Effector CD4-positive, alpha-beta T cell (primary cell): ENCODE data around the gene STAP2.
"Not testable (repeated sequence)": the region's sequence is repeated elsewhere in the genome, so short reads cannot be mapped to it uniquely, and the experiment has no call there.

Experiments
- DNase-seq: peaks from one replicate; pipeline ENCODE4 v3.0.0-alpha.2; 2020

The STAP2 gene

DNA sequence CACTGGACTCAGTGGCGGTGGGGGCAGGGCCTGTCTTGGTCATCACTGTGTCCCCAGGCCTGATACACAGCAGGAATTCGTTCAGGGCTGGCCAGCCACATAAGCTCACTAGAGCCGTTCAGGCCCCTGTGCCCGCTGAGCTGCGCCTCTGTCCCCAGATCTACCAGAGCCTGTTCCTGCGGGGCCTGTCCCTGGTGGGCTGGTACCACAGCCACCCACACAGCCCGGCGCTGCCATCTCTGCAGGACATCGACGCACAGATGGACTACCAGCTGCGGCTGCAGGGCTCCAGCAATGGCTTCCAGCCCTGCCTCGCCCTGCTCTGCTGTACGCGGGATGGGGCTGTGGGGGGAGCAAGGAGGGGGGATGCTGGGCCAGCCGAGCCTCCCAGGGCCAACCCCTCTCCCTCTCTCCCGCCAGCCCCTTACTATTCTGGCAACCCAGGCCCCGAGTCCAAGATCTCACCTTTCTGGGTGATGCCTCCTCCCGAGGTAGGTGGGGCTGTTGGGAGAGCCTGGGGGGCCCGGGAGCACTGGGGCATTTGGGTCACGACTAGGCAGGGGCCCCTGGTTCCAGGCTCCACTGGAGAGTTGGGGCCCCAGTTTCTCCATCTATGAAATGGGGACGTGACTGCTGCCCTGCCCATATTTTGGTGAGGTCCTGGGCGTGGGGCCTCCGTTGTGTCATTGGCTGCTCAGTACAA lies 18.6 kb upstream of the STAP2 start:
- no peak for DNase-seq

DNA sequence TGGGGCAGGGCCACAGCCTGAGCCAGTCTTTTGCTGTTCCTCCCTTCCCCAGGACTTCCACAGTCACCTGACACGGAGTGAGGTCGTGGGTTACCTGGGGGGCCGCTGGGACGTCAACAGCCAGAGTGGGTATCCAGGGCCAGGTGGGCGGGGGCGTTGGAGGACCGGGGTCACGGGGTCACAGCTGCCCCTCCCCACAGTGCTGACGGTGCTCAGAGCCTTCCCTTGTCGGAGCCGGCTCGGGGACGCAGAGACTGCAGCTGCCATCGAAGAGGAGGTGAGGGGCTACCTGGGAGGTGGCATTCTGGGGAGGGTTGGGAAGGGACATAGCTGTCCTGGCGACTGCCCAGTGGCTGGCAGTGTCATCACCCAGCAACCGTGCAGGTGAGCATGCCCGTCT lies 16.3 kb upstream of the STAP2 start:
- DNase-seq, result no peak

DNA sequence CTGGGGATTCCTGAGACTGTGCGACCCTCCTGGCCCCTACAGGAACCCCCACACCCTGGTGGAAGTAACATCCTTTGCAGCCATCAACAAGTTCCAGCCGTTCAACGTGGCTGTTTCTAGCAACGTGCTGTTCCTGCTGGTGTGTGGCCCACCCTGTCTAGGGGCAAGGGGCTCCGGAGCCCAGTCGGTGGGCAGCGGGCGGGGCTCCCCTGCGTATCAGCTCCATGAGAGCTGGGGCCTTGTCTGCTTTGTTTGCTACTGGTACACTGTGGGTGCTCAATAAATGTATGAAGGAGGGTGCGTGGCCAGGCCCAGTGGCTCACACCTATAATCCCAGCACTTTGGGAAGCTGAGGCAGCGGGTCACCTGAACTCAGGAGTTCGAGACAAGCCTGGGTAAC lies 15.7 kb upstream of the STAP2 start:
- no peak for DNase-seq

DNA sequence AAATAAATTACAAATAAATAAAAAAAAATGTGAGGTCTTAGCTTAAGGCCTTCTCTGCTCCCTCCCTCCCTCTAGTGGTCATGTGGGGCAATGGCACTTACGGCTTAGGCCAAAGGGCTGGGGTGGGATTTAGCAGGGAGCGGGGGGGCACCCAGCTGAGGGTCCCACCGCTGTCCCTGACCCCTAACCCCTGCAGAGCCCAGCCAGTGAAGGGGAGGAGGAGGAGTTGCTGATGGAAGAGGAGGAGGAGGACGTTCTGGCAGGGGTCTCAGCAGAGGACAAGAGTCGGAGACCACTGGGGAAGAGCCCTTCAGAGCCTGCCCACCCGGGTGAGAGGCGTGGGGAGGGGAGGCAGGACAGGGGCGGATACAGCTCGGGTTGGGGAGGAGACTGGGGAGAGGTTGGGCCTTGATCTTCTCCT lies 14.1 kb upstream of the STAP2 start:
- DNase-seq, result peak; percentile 54

DNA sequence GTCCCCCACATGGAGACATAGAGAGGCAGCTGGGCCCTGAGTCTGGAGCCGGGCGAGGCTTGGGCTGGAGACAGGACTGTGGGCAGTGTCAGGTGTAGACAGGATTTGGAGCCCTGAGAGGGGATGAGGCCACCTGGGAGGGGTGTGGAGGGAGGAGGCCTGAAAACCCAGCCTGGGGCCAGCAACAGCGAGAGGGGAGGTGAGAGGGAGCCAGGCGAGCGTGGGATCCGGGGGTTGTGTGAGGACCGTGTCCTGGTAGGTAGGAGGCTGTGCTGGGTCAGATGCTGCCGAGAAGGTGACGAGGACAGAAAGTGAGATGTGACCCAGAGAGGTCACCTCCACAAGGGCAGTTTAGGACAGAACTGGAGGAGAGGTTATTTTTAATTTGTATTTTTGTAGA lies 12.1 kb upstream of the STAP2 start:
- no peak for DNase-seq

DNA sequence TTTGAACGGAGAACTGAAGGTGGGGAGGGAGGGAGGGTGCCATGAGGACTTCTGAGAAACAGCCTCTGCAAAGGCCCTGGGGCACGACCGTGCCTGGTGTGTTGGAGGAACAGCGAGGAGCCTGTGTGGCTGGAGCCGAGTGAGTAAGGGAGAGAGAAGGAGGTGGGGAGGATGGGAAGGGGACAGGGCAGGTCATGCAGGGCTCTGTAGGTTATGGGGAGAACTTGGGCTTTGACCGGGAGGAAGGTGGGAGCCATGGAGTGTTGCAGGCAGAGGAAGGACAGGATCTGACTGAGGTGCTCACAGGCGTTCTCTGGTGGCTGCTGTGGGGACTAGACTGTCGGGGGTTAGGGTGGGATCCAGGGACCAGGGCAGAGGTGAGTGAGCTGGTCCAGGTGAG lies 11.5 kb upstream of the STAP2 start:
- no peak for DNase-seq

DNA sequence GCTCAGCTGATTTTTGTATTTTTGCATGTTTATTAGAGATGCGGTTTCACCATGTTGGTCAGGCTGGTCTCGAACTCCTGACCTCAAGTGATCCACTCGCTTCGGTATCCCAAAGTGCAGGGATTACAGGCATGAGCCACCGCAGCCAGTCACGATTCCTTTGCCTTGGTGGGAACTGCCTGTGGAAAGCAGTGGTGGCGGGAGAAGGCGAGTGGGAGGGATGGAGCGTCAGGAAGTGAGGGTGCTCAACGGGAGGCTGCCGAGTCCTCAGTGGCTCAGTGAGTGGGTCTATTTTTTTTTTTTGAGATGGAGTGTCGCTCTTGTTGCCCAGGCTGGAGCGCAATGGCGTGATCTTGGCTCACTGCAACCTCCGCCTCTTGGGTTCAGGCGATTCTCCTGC lies 10.6 kb upstream of the STAP2 start:
- DNase-seq, result not testable (repeated sequence)

DNA sequence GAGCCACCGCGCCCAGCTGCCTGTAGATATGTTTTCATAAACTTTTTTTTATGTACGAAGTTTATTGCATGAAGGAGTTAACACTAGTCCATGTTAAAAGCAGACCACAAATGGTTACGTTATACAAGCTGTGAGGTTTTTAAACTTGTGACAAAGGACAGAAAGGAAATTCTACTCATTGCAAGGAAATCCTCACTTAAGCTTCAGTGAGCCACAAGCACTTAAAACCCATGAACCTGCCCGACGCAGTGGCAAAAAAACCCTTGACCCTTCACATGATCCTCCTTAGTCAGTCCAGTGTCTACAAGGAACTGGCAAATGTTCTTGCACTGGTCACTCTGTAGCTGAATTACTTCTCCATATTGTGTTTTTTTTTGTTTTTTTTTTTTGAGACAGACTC lies 8.9 kb upstream of the STAP2 start:
- no peak for DNase-seq

DNA sequence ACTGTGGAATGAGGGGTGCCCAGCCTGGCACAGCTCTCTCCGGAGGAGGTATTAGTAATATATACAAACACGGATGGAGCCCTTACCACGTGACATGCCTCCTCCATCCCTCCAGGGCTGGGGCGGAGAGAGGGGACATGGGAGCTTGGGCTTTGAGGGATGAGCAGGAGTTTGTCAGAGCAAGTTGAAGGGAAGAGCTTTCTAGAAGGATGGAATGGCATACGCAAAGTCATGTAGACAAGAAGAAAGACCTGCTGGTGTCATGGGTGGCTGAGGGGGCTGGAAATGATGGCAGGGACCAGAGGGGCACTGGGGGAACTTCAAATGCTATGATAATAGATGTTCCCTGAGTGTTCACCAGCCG lies 7.4 kb upstream of the STAP2 start:
- DNase-seq, result no peak

DNA sequence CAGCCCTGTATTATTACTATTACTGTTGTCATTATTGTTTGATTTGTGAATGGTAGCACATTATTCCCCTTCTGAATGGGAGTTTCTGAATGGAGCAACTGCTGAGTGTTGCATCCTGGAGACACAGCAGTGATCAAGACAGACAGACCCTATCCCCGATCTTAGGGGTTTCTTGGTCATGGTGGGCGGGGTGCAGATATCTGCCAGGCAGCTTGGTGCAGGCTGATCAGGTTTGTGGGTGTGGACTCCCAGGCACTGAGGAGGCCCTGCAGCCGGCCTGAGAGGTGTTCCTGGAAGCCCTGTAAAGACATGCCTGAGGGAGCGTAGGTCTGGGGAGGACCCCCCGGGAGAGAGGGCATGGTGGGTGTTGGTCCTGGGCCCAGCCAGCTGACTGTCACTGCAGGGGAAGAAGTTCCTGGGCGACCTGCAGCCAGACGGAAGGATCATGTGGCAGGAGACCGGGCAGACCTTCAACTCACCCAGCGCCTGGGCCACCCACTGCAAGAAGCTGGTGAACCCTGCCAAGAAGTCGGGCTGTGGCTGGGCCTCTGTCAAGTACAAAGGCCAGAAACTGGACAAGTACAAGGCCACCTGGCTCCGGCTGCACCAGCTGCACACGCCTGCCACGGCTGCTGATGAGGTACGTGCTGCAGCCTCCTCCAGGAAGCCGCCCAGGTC lies 6.9 kb upstream of the STAP2 start:
- no peak for DNase-seq

DNA sequence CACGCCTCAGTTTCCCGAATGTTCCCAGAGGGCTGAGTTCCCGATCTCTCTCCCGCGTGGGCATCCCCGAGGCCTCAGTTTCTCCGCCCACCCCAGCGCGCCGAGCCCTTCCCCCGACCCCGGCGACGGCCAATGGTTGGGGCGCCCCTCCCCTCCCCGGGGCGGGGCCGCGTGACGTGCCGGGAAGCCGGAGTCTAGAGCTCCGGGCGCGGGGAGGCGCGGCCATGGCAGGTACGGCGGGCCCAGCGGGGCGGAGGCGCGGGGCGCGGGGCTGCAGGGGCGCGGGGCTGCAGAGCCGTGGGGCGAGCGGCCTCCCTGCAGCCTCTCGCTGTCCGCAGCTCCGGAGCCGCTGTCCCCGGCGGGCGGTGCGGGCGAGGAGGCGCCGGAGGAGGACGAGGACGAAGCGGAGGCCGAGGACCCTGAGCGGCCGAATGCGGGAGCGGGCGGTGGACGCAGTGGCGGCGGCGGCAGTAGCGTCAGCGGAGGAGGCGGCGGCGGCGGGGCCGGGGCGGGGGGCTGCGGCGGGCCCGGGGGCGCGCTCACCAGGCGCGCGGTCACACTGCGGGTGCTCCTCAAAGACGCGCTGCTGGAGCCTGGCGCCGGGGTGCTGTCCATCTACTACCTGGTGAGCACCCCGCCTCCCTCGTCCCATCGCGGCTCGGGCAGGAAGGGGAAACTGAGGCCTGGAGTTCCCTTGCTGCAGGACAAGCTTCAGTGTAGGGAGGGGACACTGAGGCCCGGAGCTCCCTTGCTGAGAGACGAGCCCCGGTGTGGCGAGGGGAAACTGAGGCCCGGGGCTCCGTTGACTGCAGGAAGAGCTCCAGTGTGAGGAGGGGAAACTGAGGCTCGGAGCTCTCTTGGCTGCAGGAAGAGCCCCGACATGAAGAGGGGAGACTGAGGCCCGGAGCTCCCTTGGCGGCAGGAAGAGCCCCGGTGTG lies 5.0 kb upstream of the STAP2 start, which contains the start of gene MPND:
Gene MPND, plus strand, starts transcription at position 193 of the 938 bp plus-strand sequence. Its CDS starts 32 bp downstream, at position 225.
- peak; percentile 89 for DNase-seq

DNA sequence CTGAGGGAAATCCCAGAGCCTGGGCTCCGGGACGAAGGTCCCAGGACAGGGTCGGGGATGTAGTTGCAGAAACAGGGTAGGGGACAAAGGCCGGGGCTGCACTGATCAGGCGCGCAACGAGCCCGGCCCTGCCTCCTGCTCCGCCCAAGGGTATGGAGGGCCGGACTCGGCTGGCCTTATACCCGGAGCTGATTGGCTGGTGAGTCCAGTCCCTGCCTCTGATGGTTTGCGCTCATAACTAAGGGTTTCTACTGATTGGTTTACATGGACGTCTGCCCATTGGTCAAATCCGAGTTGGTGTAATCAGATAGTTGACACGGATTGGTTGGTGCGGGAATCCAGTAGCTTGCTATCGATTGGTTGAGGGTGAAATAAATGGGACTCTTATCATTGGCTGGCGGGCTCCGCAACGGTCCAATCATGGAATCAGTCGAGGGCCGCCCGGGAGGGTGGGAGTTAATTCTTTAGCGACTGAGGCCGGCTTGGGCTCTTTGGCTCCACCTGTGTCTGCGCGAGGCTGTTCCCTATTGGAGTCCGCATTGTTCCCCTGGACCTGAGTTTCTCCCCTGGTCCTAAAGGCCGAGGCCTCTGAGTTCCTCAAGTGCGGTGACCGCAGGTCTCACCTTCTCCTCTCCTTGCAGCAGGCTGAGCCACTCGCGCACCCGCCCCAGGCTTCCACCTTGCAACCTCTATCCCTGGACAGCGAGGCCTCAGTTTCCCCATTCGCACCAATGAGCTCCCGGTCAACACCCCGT lies 4.2 kb upstream of the STAP2 start:
- DNase-seq, result peak; percentile 86

DNA sequence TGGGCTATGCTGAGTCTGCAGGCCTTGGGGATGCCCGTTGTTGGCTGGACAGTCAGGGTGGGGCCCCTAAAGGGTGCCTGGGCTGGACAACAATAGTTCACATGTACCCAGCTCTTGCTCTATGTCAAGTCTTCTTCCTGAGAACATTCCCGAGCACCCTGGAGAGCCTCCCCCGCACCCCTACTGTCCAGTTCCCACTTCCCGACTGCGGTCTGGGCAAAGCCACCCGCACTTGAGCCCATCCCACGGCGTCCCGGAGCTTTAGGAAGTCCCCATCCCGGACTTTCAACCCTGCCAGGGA lies 3.6 kb upstream of the STAP2 start:
- no peak for DNase-seq

DNA sequence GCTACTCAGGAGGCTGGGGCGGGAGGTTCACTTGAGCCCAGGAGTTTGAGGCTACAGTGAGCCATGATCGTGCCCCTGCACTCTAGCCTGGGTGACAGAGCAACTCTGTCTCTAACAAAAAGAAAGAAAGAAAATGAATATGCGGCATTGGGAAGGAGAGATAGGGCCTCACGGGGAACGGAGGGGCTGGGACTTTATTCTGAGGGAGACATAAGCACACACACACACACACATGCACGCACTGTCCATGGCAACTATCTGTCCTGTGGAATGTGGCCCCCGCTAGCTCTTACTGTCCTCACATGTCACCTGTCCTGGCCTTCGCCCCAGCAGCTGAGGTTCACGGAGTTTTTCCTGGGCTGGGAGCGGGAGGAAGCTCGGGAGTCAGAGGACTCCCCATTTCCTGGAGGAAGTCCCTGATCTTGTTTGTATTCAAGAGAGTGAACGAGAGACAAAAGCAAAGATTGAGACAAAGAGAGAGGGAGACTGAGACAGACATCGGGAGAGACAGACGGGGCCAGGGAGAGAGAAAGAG lies 654 bp downstream of the STAP2 start:
- no peak for DNase-seq

DNA sequence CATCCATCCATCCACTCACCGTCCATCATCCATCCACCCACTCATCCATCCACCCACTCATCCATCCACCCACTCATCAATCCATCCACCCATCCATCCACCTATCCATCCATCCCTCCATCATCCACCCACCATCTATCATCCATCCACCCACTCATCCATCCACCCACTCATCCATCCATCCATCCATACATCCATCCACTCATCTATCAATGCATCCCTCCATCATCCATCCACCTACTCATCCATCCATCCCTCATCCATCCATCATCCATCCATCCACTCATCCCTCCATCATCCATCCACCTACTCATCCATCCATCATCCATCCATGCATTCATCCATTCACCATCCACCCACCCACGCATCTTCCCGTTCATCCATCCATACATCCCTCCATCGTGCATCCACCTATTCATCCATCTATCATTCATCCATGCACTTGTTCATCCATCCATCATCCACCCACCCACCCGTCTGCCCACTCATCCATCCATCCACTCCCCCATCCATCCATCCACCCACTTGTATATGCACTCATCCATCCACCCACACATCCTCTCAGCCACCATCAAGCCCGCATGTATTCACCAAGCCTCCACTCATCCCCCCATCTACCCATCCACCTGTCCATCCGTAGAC lies 3.6 kb downstream of the STAP2 start:
- DNase-seq, result no peak

DNA sequence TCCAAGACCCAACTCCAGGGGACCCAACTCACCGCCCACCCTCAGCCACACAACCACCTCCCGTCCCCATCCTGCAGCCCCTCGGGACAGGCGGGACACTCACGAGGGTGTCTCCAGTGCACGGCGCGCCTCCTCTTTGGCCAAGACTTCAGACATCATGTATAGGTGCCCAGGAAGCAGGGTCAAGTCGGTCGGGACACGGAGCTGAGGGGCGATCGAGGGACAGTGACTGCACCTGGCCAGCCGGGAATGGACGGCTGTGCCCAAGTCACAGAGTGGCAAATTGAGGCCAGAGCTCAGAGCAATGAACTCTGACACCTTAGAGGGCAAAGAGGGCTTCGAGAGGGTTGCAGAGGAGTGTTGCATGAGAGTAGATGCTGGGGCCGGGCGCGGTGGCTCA lies 8.8 kb downstream of the STAP2 start:
- no peak for DNase-seq

DNA sequence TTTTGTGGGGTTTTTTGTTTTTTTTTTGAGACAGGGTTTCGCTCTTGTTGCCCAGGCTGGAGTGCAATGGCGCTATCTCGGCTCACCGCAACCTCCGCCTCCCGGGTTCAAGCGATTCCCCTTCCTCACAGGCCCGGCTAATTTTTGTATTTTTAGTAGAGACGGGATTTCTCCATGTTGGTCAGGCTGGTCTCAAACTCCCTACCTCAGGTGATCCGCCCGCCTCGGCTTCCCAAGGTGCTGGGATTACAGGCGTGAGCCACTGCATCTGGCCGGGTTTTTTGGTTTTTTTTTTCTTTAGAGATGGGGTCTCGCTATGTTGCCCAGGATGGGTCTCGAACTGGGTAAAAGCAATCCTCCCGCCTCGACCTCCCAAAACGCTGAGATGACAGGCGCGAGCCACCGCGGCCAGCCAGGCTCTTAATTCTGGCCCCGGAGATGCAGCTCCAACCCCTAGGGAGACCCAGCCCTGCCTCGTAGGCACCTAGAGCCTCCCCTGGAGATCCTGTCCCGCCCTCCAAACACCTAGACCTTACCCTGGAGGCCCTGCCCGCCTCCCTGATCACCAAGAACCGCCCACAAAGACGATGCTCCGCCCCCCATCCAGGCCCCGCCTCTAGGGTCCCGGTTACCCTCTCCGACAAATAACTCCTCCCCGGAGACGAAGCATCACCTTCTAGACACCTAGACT lies 9.5 kb downstream of the STAP2 start:
- not testable (repeated sequence) for DNase-seq

DNA sequence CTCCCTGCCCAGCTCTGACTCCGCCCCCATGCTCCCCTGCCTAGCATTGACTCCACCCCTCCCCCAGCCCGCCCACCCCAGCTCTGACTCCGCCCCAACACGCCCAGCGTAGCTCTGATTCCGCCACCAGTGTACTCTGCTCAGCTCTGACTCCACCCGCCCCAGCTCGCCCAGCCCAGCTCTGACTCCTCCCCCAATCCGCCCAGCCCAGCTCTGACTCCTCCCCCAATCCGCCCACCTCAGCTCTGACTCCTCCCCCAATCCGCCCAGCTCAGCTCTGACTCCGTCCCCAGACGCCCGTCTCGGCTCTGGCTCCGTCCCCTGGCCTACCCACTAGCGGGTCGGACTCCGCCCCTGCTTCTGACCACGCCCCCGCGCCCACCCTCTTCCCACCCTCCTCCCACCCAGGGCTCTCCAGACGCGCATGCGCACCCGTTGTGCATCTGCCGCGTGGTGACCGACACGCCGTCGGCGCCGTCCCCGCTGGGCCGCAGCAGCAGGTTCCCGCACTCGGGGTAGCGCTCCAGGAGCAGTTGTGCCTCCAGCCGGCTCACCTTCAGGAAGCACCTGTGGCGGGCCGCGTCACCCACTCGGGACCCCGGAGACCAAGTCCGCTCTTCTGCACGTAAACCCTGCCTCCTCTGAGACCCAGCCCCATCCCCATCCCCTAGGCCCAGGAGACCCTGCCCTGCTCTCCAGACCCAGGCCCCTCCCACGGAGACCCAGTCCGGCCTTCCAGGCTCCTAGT lies 10.2 kb downstream of the STAP2 start:
- peak; percentile 89 for DNase-seq

DNA sequence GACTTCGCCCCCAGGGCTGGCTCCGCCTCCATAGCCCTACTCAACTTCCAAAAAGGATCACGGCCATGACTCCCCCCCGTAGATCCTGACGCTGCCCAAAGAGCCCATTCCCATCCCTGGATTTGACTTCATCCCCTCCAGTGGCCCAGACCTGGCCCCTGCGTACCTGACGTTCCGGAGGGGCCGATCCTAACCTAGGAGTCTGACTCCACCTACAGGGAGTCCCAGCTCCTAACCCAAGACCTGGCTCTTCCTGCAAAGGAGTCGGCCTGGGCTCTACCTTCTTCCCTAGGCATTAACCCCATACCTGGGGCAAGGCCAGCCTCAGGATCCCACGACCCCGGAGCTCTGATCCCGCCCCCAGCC lies 10.8 kb downstream of the STAP2 start:
- no peak for DNase-seq

DNA sequence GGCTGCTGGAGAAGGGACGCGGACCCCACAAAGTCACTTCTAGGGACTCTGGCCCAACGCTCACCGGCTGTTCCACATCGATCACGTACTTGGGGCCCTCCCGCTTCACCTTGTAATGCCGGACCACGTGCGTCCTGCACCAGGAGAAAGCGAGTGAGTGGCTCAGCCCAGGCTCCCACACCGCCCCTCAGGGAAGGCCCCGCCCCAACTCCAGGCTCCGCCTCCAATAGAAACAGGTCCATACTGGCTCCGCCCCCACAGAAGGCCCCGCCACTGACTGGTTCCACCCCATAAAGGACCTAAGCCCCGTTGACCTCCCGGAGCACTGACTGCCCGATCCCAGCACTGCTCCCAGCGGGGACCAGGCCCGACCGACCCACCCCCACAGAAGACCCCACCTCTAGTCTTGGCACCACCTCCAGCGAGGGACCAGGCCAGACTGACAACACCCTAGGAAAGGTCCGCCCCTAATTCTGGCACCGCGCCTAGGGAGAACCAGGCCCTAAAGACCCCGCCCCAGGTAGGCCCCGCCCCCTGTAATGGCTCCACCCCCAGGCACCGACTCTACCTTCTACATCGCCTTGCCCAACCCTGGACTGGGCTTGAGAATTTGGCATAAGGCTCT lies 11.3 kb downstream of the STAP2 start:
- peak; percentile 52 for DNase-seq
